ENCODE data around the gene C2orf15.

DNA sequence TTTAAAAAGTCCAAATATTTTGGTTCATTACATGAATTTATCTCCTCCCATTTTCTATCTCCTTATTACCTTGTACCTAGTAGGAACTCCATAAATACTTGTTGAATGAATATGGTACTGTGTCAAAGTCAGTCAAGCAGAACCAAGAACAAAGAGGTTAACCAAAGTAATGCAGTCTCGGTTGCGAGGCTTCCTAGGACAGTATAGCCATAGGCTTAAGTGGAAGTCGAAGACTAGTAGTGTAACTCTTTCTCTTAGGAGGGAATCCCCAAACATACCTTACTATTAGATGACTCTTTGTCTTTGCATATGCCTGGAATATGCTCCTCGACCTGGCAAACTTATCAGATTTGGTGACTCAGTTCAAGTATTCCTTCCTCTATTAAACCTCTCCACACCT, 18.1 kb downstream of the C2orf15 start:
- TF ChIP-seq, protein P1, sequence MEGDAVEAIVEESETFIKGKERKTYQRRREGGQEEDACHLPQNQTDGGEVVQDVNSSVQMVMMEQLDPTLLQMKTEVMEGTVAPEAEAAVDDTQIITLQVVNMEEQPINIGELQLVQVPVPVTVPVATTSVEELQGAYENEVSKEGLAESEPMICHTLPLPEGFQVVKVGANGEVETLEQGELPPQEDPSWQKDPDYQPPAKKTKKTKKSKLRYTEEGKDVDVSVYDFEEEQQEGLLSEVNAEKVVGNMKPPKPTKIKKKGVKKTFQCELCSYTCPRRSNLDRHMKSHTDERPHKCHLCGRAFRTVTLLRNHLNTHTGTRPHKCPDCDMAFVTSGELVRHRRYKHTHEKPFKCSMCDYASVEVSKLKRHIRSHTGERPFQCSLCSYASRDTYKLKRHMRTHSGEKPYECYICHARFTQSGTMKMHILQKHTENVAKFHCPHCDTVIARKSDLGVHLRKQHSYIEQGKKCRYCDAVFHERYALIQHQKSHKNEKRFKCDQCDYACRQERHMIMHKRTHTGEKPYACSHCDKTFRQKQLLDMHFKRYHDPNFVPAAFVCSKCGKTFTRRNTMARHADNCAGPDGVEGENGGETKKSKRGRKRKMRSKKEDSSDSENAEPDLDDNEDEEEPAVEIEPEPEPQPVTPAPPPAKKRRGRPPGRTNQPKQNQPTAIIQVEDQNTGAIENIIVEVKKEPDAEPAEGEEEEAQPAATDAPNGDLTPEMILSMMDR (IDR thresholded peaks at IDR 0.05) = no peak
- TF ChIP-seq POLR2A (IDR thresholded peaks at IDR 0.05) = no peak
